IMR-90 (cell line): ENCODE results near the gene TPSG1.

Experiments
- CEBPB ChIP-seq: IDR thresholded peaks from 2 replicates; pipeline ENCODE4 v1.6.1; 2012; ENCODE audit warnings: low read depth, low read length, improper control_type of control experiment
- CTCF ChIP-seq: conservative IDR thresholded peaks from 2 replicates; pipeline ENCODE4 v1.5.1; 2012; ENCODE audit warnings: mild to moderate bottlenecking, low read depth, low read length, improper control_type of control experiment

GRCh38 chr16:1177750-1178149, 47.3 kb downstream of the TPSG1 start:
- TF ChIP-seq CTCF (no peak), CEBPB (no peak)
